ENCODE results near the gene MUC4.
"Not testable (repeated sequence)": the region's sequence is repeated elsewhere in the genome, so short reads cannot be mapped to it uniquely, and the experiment has no call there.

The MUC4 gene

DNA sequence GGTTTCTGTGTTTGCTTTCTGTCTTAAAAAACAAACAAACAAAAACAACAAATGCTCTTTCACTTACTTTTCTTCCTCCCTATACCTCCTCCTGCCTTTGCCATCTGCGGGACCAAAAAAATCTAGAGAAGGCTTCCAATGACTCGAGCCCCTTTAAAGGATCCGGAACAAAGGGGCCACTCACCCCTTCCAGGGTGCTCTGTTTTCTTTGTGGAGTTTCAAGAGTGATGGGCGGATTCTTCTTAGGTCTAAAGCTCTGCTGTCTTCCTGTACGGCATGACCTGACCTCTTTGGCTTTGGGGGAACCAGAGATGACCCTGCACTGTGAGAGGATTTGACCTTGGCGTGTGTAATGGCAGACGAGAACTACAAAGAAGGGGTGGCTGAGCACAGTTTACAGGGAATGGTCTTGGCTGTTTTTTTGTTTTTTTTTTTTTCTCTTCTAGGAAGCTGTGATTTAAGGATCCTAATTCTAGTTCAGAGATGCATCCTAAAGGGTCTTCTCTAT lies 93.2 kb downstream of the MUC4 start:
- no peak for DNase-seq (ENCODE audit: low spot score)
- no peak for TF ChIP-seq CTCF (IDR thresholded peaks at IDR 0.05)
- Histone ChIP-seq H3K4me3 (no peak overlapping the region), H3K27ac (no peak overlapping the region)

GRCh38 chr3:195717852-195718476 lies 93.8 kb downstream of the MUC4 start:
- Histone ChIP-seq H3K27ac (no peak overlapping the region), H3K4me3 (no peak overlapping the region)
- no peak for TF ChIP-seq CTCF (IDR thresholded peaks at IDR 0.05)
- no peak for DNase-seq (ENCODE audit: low spot score)

DNA sequence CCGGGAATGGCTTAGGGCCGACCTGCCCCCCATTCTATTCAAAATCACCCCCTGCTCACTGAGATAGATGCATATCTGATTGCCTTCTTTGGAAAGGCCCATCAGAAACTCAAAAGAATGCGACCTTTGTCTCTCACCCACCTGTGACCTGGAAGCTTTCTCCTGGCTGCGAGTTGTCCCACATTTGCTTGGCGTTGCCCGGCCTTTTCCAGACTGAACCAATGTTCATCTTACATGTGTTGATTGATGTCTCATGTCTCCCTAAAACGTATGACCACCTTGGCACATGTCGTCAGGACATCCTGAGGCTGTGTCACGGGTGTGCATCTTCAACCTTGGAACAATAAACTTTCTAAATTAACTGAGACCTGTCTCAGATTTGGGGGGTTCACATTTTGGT lies 94.3 kb downstream of the MUC4 start:
- Histone ChIP-seq H3K27ac (no peak overlapping the region), H3K4me3 (no peak overlapping the region)
- no peak for DNase-seq (ENCODE audit: low spot score)
- TF ChIP-seq CTCF (IDR thresholded peaks at IDR 0.05) = no peak

DNA sequence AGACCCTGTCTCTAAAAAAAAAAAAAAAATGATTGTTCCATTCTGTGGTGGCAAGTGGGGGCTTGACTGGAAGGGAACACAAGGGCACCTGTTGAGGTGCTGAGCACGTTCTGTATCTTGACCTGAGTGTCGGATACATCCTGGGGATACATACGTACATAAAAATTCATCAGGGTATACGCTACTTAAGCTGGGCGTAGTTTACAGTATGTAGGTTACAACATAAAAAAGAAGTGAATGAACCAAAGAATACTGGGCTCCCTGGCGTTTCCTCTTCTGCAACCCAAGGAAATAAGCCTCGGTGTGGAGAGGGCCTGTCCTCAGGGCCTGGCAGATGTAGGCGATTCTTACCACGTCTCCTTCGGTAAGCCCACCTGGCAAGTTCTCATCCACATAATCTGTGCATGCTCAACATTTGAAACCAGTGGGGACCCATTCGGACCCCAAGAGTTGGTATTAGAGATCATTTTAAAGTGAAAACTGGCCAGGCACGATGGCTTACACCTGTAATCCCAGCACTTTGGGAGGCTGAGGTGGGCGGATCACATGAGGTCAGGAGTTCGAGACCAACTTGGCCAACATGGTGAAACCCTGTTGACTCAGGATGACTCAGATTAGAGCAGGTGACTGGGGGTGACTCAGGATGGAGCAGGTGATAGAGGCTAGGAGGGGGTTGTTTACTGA lies 96.0 kb downstream of the MUC4 start:
- Histone ChIP-seq H3K4me3 (no peak overlapping the region), H3K27ac (no peak overlapping the region)
- no peak for DNase-seq (ENCODE audit: low spot score)
- no peak for TF ChIP-seq CTCF (IDR thresholded peaks at IDR 0.05)

GRCh38 chr3:195715134-195715533 lies 96.6 kb downstream of the MUC4 start:
- no peak for TF ChIP-seq CTCF (IDR thresholded peaks at IDR 0.05)
- DNase-seq (ENCODE audit: low spot score) = no peak
- Histone ChIP-seq H3K4me3 (no peak overlapping the region), H3K27ac (no peak overlapping the region)

DNA sequence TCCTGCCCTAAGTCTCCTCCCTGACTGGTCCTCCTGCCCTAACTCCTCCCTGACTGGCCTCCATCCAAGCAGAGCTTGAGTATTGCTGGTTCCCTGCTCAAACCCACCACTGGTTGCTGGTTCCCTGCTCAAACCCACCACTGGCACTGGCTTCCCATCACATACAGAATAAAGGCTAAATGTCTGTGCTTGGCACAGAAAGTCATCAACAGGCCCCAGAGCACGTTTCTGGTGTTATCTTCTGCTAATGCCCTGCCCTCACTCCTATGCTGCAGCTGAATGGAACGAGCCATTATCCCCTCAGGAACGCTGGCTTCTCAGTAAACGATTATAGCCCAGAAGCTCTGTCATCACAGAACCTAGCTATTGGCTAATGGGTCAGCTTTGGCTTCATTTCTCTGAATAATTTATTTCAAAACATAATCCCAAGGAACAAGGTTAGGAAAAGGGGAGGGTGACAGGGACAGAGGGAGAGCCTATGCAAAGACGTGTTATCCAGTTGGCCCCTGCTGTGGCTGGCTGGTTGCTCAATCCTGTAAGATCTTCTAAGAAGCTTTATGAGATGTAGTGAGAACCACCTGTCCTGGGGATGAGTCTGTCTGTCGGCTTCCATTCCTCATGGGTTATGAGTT lies 97.2 kb downstream of the MUC4 start:
- H3K27ac ChIP-seq = no peak overlapping the region
- H3K4me3 ChIP-seq = no peak overlapping the region
- TF ChIP-seq CTCF (IDR thresholded peaks at IDR 0.05) = no peak
- no peak for DNase-seq (ENCODE audit: low spot score)

- DNase-seq (ENCODE audit: low spot score); H3K27ac ChIP-seq; H3K4me3 ChIP-seq: not testable (repeated sequence)
These were observed 98.6 kb downstream of the MUC4 start for GRCh38 chr3:195713150-195713549.

GRCh38 chr3:195712535-195712910 lies 99.2 kb downstream of the MUC4 start:
- DNase-seq (ENCODE audit: low spot score) = not testable (repeated sequence)

More at GRCh38 chr3:195712535-195712910, 99.2 kb downstream of the MUC4 start:
- not testable (repeated sequence) for H3K27ac ChIP-seq, H3K4me3 ChIP-seq

Data from coronary artery (tissue), 2 donors.